Thyroid gland (tissue), 4 donors: ENCODE data around the gene SH2D4B.

Source experiments
- CTCF ChIP-seq, 6 experiments: fragments of 200-600 bp in 3 of 6; fragments of 450-650 bp in 3 of 6; sonication (generic) in 3 of 6; IDR thresholded peaks; one replicate each; pipeline ENCODE4 v1.5.1; 2016 to 2019; ENCODE audit warnings: antibody characterized with exemption in 6 of 6, mild to moderate bottlenecking in 2 of 6, inconsistent platforms in 1 of 6, moderate library complexity in 1 of 6
- POLR2A ChIP-seq, 2 donors: fragments of 450-650 bp; IDR thresholded peaks; one replicate each; pipeline ENCODE4 v1.6.1; 2017; ENCODE audit warnings: antibody characterized with exemption in 2 of 2, mild to moderate bottlenecking in 2 of 2, moderate library complexity in 1 of 2

- no peak for TF ChIP-seq POLR2A (IDR thresholded peaks at IDR 0.05)
- no peak for TF ChIP-seq CTCF (IDR thresholded peaks at IDR 0.05)
These were observed 108.7 kb downstream of the SH2D4B start for GRCh38 chr10:80646366-80646765.
